Measurements from ENCODE around the gene DCXR.

The DCXR gene

DNA sequence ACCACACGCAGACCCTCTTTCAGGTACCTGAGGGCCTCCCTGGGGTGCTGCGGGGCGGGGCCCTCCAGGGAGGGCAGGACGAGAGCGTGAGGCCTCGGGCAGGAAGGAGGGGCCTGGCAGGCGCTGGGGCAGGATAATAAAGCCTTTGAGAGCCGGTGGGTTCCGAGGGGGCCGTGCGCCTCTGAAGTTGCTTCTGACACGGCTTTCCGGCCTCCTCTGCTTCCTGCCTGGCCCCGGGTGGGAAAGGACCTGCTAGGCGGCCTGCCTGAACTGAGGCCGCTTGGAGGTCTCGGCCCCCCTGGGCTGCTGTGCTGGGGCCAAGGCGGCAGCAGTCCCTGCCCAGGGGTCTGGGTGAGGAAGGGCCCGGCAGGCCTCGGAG is 25.2 kb downstream of the DCXR start:
- no peak overlapping the region for H3K4me3 ChIP-seq (ENCODE audit: low read depth, low read length)
- no peak for DNase-seq (ENCODE audit: low read depth)
- TF ChIP-seq, protein P1, sequence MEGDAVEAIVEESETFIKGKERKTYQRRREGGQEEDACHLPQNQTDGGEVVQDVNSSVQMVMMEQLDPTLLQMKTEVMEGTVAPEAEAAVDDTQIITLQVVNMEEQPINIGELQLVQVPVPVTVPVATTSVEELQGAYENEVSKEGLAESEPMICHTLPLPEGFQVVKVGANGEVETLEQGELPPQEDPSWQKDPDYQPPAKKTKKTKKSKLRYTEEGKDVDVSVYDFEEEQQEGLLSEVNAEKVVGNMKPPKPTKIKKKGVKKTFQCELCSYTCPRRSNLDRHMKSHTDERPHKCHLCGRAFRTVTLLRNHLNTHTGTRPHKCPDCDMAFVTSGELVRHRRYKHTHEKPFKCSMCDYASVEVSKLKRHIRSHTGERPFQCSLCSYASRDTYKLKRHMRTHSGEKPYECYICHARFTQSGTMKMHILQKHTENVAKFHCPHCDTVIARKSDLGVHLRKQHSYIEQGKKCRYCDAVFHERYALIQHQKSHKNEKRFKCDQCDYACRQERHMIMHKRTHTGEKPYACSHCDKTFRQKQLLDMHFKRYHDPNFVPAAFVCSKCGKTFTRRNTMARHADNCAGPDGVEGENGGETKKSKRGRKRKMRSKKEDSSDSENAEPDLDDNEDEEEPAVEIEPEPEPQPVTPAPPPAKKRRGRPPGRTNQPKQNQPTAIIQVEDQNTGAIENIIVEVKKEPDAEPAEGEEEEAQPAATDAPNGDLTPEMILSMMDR (IDR thresholded peaks at IDR 0.05; ENCODE audit: low read depth, low read length), result no peak
- TF ChIP-seq MYC (IDR thresholded peaks at IDR 0.05; ENCODE audit: low read depth, low read length) (no peak), POLR2A (IDR thresholded peaks at IDR 0.05; ENCODE audit: extremely low read depth, insufficient read length) (no peak)
- TF ChIP-seq, protein P2, sequence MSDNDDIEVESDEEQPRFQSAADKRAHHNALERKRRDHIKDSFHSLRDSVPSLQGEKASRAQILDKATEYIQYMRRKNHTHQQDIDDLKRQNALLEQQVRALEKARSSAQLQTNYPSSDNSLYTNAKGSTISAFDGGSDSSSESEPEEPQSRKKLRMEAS (IDR thresholded peaks at IDR 0.05; ENCODE audit: low read depth, low read length), result no peak

DNA sequence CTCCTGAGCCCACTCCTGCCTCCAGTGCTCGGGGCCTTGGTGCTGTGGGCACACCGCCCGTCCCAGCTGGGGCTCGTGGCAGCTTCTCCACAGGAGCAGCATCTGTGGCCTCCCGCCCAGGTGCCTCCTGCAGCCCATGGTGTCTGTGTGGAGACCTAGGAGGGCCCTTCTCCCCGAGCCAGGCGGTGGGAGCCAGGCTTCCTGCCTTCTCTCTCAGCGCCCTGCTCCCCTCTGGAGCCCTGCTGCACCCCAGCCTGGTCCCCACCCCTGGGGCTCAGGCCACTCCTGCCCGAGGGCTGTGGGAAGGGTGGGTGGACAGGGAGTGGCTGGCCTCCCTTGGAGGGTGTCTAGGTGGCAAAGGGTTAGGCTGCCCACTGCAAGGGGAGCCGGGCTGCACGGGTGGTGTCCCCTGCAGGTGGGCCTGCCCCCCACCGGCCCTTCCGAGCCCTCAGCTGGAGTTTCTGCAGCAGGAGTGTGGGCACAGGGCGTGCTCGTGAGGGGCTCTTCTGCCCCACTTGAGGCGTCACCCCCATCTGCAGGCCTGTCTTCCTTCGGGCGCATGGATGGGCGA is 25.8 kb downstream of the DCXR start:
- TF ChIP-seq, protein P2 (IDR thresholded peaks at IDR 0.05; ENCODE audit: low read depth, low read length), result no peak
- TF ChIP-seq MYC (IDR thresholded peaks at IDR 0.05; ENCODE audit: low read depth, low read length), result no peak
- no peak for TF ChIP-seq POLR2A (IDR thresholded peaks at IDR 0.05; ENCODE audit: extremely low read depth, insufficient read length)
- TF ChIP-seq, protein P1 (IDR thresholded peaks at IDR 0.05; ENCODE audit: low read depth, low read length), result no peak
- no peak for DNase-seq (ENCODE audit: low read depth)
- H3K4me3 ChIP-seq (ENCODE audit: low read depth, low read length), result no peak overlapping the region

DNA sequence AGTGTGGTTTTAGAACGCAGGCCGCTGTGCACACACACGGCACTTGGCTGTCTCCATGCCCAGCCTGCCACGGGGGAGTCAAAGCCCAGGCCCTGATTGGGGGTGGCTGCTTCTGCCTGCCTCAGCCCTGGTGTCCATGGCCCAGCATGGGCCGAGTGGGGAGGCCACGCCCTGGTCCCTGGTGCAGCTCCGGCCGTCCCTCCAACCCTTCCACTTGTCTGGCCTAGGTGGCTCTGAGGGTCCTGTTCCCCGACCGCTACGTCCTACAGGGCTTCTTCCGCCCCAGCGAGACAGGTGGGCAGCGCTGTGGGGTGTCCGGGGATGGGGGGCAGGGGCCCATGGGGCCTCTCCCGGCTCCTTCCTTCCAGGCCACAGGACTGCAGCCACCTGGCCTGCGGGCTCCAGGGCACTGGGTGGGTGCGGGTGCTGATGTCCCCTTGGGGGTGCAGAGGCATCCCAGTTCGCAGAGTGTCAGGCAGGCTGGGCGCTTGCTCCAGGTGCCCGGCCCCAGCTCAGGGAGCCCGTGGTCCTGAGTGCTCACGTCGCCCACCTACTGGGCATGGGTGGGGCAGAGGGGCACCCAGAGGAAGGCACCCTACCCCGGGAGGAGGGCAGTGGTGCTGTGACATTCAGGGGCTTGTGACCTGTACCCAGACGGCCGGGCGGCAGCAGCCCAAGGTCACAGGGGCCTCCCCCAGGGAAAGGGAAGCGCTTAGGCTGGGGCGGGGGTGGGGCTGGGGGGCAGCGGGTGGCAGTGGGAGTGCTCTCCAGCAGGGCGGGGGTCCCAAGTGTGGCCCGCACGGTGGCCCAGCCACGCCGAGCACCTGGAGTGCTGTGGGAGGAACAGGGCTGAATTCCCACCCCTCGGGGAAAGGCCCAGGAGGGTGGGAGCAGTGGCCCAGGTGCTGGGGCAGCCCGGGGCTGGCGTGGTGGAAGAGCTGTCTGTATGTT is 26.6 kb downstream of the DCXR start:
- TF ChIP-seq, protein P2 (IDR thresholded peaks at IDR 0.05; ENCODE audit: low read depth, low read length), result no peak
- TF ChIP-seq, protein P1 (IDR thresholded peaks at IDR 0.05; ENCODE audit: low read depth, low read length), result no peak
- no peak for TF ChIP-seq MYC (IDR thresholded peaks at IDR 0.05; ENCODE audit: low read depth, low read length)
- no peak for TF ChIP-seq POLR2A (IDR thresholded peaks at IDR 0.05; ENCODE audit: extremely low read depth, insufficient read length)
- DNase-seq (ENCODE audit: low read depth), result no peak
- no peak overlapping the region for H3K4me3 ChIP-seq (ENCODE audit: low read depth, low read length)

DNA sequence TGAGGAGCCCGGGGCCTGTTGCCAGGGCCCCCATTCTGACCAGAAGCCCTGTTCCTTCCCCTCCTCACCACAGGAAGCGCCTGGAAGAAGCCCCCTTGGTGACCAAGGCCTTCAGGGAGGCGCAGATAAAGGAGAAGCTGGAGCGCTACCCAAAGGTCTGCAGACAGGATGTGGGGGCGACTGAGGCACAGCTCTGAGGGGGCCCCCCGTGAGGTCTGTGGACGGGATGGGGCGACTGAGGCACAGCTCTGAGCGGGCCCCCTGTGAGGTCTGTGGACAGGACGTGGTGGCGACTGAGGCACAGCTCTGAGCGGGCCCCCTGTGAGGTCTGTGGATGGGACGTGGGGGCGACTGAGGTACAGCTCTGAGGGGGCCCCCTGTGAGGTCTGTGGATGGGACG is 28.1 kb downstream of the DCXR start:
- DNase-seq (ENCODE audit: low read depth), result no peak
- TF ChIP-seq MYC (IDR thresholded peaks at IDR 0.05; ENCODE audit: low read depth, low read length), result no peak
- TF ChIP-seq, protein P2 (IDR thresholded peaks at IDR 0.05; ENCODE audit: low read depth, low read length), result no peak
- TF ChIP-seq, protein P1 (IDR thresholded peaks at IDR 0.05; ENCODE audit: low read depth, low read length), result no peak
- TF ChIP-seq POLR2A (IDR thresholded peaks at IDR 0.05; ENCODE audit: extremely low read depth, insufficient read length), result no peak

DNA sequence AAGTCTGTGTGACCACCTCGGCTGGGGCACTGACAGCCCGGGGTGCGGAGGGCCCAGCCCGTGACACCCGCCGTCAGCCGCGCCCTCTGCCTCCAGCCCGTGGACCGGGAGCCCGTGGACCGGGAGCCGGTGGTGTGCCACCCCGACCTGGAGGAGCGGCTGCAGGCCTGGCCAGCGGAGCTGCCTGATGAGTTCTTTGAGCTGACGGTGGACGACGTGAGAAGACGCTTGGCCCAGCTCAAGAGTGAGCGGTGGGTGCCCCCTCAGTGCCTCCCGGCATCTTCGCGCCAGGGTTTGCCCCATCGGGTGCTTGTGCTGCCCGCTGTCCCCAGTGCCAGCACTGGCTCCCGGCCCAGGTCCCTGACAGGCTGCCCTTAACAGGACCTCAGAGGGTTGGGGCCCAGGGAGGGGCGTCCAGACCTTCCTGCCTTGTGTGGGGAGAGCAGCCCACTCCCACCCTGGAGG is 28.5 kb downstream of the DCXR start:
- TF ChIP-seq, protein P1 (IDR thresholded peaks at IDR 0.05; ENCODE audit: low read depth, low read length), result no peak
- TF ChIP-seq POLR2A (IDR thresholded peaks at IDR 0.05; ENCODE audit: extremely low read depth, insufficient read length), result no peak
- TF ChIP-seq, protein P2 (IDR thresholded peaks at IDR 0.05; ENCODE audit: low read depth, low read length), result no peak
- TF ChIP-seq MYC (IDR thresholded peaks at IDR 0.05; ENCODE audit: low read depth, low read length), result no peak

More for the DNA sequence above, 28.1 kb downstream of the DCXR start:
- H3K4me3 ChIP-seq (ENCODE audit: low read depth, low read length), result no peak overlapping the region

More for the DNA sequence above, 28.5 kb downstream of the DCXR start:
- DNase-seq (ENCODE audit: low read depth), result no peak
- no peak overlapping the region for H3K4me3 ChIP-seq (ENCODE audit: low read depth, low read length)
